Activated gamma-delta T cell treated with Interleukin-2 at 50 U/mL for 16 hours (primary cell): Measurements from ENCODE around the gene FCMR.

Experiments
- DNase-seq: peaks from one replicate; pipeline ENCODE4 v3.0.0-alpha.2; 2020

The FCMR gene

DNA sequence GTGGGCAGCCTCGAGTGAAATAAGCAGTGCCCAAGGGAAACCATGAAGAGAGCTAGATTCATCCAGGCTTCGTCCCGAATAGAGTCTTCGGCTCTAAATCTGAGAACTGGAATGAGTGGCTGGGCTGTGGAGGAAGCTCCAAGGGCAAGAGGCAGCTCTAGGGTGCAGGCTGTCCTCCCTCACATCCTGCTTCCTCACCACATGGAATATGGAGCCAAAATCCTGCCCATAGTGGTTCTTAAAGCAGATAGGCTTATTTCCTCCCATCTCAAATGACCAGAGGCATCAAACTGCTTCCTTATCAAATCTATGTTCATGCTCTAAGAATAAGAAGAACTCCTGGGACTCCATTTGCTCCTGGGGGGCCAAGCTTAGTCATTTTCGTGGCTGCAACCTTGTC, 22.0 kb downstream of the FCMR start:
- no peak for DNase-seq

- no peak for DNase-seq
These were observed 22.8 kb downstream of the FCMR start for GRCh38 chr1:206898915-206899431.

- no peak for DNase-seq
These were observed 23.4 kb downstream of the FCMR start for GRCh38 chr1:206898089-206898914.

DNA sequence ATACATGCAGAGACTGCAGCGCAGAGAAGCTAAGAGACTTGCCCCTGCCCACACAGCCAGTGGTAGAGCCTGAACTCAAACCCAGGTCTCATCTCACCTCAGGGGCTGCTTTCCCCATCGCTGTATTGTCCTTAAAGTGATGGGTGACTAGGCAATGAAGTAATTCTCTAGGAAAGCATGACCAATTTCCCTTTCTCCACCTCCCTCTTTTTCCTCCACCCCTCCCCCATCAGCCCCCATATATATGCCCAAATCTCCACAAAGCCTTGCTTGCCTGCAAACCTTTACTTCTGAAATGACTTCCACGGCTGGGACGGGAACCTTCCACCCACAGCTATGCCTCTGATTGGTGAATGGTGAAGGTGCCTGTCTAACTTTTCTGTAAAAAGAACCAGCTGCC, 24.6 kb downstream of the FCMR start, which contains the start of gene IL24:
Gene IL24, plus strand, starts transcription at position 269 of the 400 bp plus-strand sequence. CDS start 390 bp downstream, outside the sequence.
- no peak for DNase-seq

DNA sequence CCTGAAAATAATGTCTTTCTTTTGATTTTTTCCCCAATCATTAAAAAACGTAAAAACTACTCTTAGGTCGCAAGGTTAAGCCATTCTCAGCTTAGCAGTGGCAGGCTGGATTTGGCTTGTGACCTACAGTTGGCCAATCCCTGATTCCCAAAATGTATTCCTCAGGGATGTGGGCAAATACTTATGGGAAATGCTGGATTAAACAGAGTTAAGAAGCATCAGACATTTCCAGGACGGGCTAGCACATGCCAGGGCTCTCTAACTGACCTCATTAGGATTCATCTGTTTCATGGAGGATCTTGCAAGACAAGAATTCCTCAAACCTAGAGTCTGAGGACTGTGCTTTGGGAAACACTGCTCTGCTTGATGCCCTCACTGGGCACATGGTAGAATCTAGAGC, 25.5 kb downstream of the FCMR start:
- no peak for DNase-seq

DNA sequence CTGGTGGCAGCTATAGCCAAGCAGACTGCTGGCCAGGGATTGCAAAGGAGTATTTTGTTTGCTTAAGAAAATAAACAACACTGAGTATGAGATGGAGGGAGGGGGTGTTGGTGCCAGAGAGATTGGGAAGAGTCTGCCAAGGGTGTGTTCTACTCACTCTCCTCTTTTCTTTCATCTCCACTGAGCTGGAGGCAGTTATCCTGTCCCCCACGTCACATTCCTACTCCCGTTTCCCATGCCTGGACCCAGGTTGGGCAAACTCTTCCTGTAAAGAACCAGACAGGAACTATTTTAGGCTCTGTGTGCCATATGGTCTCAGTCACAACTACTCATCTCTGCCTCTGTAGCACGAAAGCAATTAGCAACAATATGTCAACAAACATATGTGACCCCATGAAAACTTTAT, 25.9 kb downstream of the FCMR start:
- no peak for DNase-seq

GRCh38 chr1:206895325-206895724, 26.4 kb downstream of the FCMR start:
- no peak for DNase-seq

- no peak for DNase-seq
These were observed 28.4 kb downstream of the FCMR start for GRCh38 chr1:206893380-206893779.

DNA sequence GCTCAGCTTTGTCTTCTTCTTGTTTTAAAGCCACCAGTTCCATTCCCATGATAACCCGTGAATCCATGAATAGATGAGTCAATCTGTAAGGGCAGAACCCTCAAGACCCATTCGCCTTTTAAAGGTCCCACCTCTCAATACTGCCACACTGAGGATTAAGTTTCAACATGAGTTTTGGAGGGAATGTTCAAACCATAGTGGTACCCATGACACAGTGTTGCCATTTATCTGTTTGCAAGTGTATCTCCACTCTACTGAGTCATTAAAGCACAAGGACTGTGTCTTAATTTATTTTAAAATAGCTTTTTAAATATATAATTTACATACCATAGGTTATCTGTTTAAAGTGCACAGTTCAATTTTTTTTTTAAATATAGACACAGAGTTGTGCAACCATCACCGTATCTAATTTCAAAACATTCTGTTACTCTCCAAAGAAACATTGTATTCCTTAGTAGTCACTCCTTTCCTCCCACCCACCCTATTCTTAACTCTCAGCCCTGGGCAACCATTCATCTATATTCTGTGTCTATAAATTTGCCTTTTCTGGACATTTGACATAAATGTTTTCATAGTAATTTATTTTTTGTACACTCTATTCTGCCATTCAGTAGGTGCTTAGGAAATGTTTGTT, 29.3 kb downstream of the FCMR start:
- no peak for DNase-seq

- DNase-seq = no peak
These were observed 30.3 kb downstream of the FCMR start for GRCh38 chr1:206891412-206891811.

DNA sequence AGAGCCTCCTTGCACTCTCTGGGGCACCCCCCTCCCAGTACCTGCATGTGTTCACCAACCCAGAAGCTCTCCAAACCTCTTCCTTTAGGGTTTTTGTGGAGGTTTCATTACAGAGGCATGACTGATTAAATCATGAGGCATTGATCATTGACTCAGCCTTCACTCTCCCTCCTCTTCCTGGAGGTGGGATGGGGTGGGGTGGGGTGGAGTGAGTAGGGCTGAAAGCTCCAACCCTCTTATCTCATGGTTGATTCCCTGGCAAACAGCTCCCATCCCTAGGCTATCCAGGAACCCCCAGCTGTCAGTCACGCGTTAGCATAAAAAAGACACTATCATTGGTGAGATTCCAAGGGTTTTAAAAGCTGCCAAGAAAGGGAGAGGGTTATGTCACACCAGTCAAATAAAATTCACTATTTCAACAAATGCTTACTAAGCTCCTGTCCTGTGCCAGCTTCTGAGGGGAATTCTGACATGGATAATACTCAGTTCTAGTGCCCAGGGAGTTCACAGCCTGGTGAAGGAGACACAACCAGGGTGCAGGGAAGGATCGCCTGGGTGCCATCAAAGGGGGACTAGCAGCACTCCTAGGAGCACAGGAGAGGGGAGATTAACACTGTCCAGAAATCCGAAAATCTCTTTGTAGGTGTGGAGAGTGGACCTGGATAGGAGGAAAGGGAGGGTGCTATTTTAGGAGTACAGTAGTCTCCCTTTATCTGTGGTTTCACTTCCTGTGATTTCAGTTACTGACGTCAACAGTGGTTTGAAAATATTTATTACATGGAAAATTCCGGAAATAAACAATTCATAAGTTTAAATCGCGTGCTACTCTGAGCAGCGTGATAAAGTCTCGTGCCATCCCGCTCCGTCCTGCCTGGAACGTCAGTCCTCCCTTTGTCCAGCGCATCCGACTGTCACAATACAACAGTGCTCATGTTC, 31.3 kb downstream of the FCMR start:
- DNase-seq = no peak

- no peak for DNase-seq
These were observed 34.0 kb downstream of the FCMR start for GRCh38 chr1:206887701-206888100.

GRCh38 chr1:206886831-206887230, 34.9 kb downstream of the FCMR start:
- no peak for DNase-seq

DNA sequence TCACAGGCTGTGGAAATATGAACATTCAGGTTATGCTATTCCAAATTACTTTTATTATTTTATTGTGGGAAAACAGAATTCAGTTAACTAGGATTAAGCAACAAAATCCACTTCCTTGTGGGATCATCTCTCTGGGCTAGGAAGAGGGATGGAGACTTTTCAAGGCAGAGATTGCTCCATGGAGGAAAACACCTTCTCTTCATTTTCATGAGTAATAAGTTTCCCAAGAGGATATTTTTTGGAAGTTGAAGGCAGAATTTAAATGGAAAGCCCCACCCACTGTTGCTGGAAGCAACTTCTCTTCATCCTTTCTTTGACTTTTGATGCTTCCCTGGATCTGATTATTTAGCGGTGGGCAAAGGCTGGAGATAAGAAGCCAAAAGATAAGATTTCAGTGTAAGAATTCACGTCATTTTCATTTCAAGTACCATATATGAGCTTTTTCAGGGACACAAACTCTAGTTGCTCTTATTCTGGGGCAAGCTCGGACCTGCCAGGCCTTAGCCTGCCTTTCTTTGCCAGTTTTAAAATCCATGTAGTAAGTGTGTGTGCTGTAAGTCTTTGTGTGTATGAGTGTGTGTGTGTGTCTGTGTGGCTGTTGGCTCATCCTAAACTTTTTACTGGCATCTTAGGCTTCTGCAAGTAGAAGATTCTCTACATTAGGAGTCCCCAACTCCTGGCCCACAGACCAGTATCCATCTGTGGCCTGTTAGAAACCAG, 36.2 kb downstream of the FCMR start:
- no peak for DNase-seq

DNA sequence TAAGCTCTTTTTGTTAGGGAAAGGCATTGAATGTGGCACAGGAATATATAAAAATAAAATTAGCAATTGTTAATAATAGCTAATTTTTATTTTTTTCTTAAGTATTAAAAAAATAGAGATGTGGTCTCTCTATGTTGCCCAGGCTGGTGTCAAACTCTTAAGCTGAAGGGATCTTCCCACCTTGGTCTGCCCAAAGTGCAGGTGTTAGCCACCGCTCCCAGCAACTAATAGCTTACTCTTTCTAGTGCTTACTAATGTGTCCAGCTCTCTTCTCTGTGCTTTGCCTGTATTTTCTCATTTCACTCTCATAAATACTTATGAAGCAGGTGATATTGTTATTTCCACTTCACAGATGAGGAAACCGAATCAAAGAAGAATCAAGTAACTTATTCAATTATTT, 37.9 kb downstream of the FCMR start:
- DNase-seq = no peak

- DNase-seq = no peak
These were observed 38.6 kb downstream of the FCMR start for GRCh38 chr1:206883160-206883559.

DNA sequence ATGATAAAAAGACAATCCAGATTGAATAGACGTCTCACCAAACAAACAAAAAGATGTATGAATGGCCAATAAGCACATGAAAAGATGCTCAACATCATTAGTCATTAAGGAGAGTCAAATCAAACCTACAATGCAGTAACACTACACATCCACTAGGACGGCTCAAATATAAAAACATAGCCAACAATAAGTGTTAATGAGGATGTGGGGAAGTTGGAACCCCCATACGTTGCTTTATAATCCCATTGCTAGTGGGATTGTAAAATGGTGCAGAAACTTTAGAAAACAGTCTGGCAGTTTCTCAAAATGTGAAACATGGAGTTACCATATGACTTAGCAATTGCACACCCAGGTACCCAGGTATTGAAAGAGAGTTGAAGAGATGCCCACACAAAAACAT, 39.2 kb downstream of the FCMR start:
- no peak for DNase-seq

DNA sequence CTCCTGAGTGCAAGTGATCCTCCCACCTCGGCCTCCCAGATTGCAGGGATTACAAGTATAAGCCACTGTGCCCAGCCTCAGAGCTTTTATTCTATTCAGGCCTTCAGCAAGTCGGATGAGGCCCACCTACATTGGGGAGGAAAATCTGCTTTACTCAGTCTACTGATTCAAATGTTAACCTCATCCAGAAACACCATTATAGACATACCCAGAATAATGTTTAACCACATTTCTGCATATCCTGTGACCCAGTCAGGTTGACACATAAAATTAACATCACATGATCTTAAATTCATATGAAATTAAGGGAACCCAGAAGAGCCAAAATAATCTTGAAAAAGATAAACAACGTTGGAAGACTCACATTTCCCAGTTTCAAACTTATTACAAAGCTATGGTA, 41.4 kb downstream of the FCMR start:
- DNase-seq = no peak

DNA sequence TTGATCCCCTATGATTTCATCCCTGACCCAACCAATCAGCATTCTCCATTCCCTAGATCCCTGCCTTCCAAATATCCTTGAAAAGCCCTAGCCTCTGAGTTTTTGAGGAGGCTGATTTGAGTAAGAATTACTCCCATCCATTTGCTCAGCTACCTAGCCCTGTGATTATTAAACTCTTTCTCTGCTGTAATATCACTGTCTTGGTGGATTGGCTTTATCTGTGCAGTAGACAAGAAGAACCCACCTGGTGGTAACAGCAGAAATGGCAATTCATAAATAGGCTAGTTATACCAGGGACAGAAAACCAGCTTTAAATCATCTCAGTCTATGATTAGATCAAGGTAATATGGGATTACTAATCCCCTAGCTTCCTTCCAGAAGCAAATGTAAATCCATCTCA, 43.3 kb downstream of the FCMR start:
- no peak for DNase-seq

GRCh38 chr1:206875752-206876377, 45.9 kb downstream of the FCMR start:
- no peak for DNase-seq

- DNase-seq = no peak
These were observed 48.0 kb downstream of the FCMR start for GRCh38 chr1:206873603-206874188.

GRCh38 chr1:206872139-206872538, 49.6 kb downstream of the FCMR start:
- DNase-seq = no peak
